GM12878 (cell line): ENCODE results near the gene IGFLR1. TPM values are rescaled to one million over a fixed set of nuclear protein-coding genes. Genes with fewer than 3 reads are reported as not detected.
A peak's percentile ranks its signal among the peaks of the same experiment; 100 is the strongest.

Source experiments
- ATAC-seq: fragments of 200-7000 bp; cut with Tn5 transposase; 3 replicates; pipeline ENCODE4 v1.9.1; 2020; ENCODE audit warnings: mild to moderate bottlenecking, moderate library complexity
- BruUV-seq: library from RNA; stranded (reverse); fragments of 400-500 nt; replicated peaks from 2 replicates; lab custom pipeline; 2021; lab: Mats Ljungman, UMichigan
- CTCF ChIA-PET: fragments of 300-600 bp; sonication (Branson Sonifier 250); formaldehyde crosslinking; extraction: SDS; loops from one replicate; lab custom pipeline; 2021; ENCODE audit warnings: inconsistent platforms; lab: Yijun Ruan, JAX
- POLR2A ChIA-PET: fragments of 350-600 bp; formaldehyde crosslinking; extraction: SDS; loops from one replicate; lab custom pipeline; 2021; ENCODE audit warnings: inconsistent platforms; lab: Charles Lee
- RAD21 ChIA-PET: fragments of 300-600 bp; sonication (Branson Sonifier 250); formaldehyde crosslinking; loops from one replicate; lab custom pipeline; 2023; ENCODE audit warnings: antibody characterized with exemption; ENCODE audit not compliant: unreplicated experiment; lab: Charles Lee
- SMC1A ChIA-PET: fragments of 300-600 bp; sonication (Branson Sonifier 250); formaldehyde crosslinking; loops from one replicate; lab custom pipeline; 2023; ENCODE audit not compliant: unreplicated experiment, uncharacterized antibody; lab: Charles Lee
- DNase-seq: peaks from one replicate; pipeline ENCODE4 v3.0.0-alpha.2; 2011; ENCODE audit warnings: low read depth, low spot score
- FAIRE-seq: peaks from 3 replicates; lab custom pipeline; 2011; peaks lifted over from hg19 to GRCh38; lab: Jason Lieb, UNC
- H2AFZ ChIP-seq: 2 replicates; pipeline ENCODE4 v1.6.0; 2011; ENCODE audit warnings: low read depth, low read length, control low read depth; ENCODE audit not compliant: control insufficient read depth
- H3K27ac ChIP-seq: 2 replicates; pipeline ENCODE4 v1.5.1; 2011; ENCODE audit warnings: control low read depth; ENCODE audit not compliant: control insufficient read depth, insufficient read depth
- H3K27me3 ChIP-seq, 2 experiments: replicated peaks in 1 of 2; 2 replicates each; pipeline versions ENCODE4 v1.6.0 to v1.6.1; 2011; ENCODE audit warnings: low read length in 1 of 2; ENCODE audit not compliant: control insufficient read depth in 2 of 2, insufficient read depth in 2 of 2
- H3K36me3 ChIP-seq, 2 experiments: 2 replicates each; pipeline ENCODE4 v1.5.1; 2011; ENCODE audit warnings: low read length in 1 of 2; ENCODE audit not compliant: control insufficient read depth in 2 of 2, insufficient read depth in 2 of 2
- H3K4me1 ChIP-seq: 2 replicates; pipeline ENCODE4 v1.6.1; 2011; ENCODE audit warnings: mild to moderate bottlenecking, low read length, moderate library complexity, mixed read lengths; ENCODE audit not compliant: control insufficient read depth, insufficient read depth
- H3K4me2 ChIP-seq: 2 replicates; pipeline ENCODE4 v1.6.0; 2011; ENCODE audit warnings: control low read depth; ENCODE audit not compliant: control insufficient read depth, insufficient read depth
- H3K4me3 ChIP-seq: fragments of 200-600 bp; sonication (generic); 2 replicates; pipeline ENCODE4 v1.5.1; 2016
- H3K79me2 ChIP-seq: 2 replicates; pipeline ENCODE4 v1.6.0; 2011; ENCODE audit warnings: low read length; ENCODE audit not compliant: control insufficient read depth, insufficient read depth
- H3K9ac ChIP-seq: 2 replicates; pipeline ENCODE4 v1.8.0; 2011; ENCODE audit warnings: low read length, control low read depth, mixed read lengths; ENCODE audit not compliant: control insufficient read depth, insufficient read depth
- H3K9me3 ChIP-seq: replicated peaks from 3 replicates; pipeline ENCODE4 v1.5.1; 2011; ENCODE audit warnings: mild to moderate bottlenecking, low read length; ENCODE audit not compliant: control insufficient read depth, insufficient read depth
- H4K20me1 ChIP-seq: 2 replicates; pipeline ENCODE4 v1.6.0; 2011; ENCODE audit not compliant: control insufficient read depth, insufficient read depth
- NBN ChIP-seq: fragments of 450-650 bp; IDR thresholded peaks from 2 replicates; pipeline ENCODE4 v1.6.1; 2016
- POLR2AphosphoS5 ChIP-seq: IDR thresholded peaks from 2 replicates; pipeline ENCODE4 v1.6.1; 2011; ENCODE audit warnings: mild to moderate bottlenecking, low read length, inconsistent platforms
- RAD21 ChIP-seq: IDR thresholded peaks from 2 replicates; pipeline ENCODE4 v1.6.1; 2011; ENCODE audit warnings: mild to moderate bottlenecking, low read depth, low read length, moderate library complexity; ENCODE audit not compliant: insufficient read depth
- SMARCA5 ChIP-seq: fragments of 450-650 bp; IDR thresholded peaks from 2 replicates; pipeline ENCODE4 v1.6.1; 2017; ENCODE audit warnings: mild to moderate bottlenecking
- WGBS: methylation state at CpG from one replicate; pipeline ENCODE4 v1.1.6; 2016; ENCODE audit warnings: low lambda C conversion rate; ENCODE audit not compliant: insufficient replicate concordance, insufficient coverage; ENCODE audit errors: missing lambda C conversion rate; 5-methylcytosine and 5-hydroxymethylcytosine counted together
- in situ Hi-C: fragments of 300-500 bp; cut with MboI; formaldehyde crosslinking; loops from 9 replicates; pipeline ENCODE4 v1.14.3; 2018; ENCODE audit warnings: mixed read lengths
- intact Hi-C: fragments of 100-400 bp; cut with micrococcal nuclease; formaldehyde crosslinking; loops from one replicate; pipeline ENCODE4 v1.14.2; 2022; ENCODE audit not compliant: unreplicated experiment
- polyA plus RNA-seq, 11 experiments: library from polyadenylated mRNA; depleted of rRNA in 4 of 11; unstranded in 6 of 11; stranded (reverse) in 5 of 11; fragments of >200 nt; fragmentation: Nextera tagmentation in 4 of 11; fragmentation: Illumina TruSeq in 1 of 11; extraction: Ambion mirVana in 4 of 11; extraction: Trizol in 1 of 11; gene quantifications; 1 replicate in 1 of 11; 2 replicates in 10 of 11; pipeline versions ENCODE4 v1.2.1 to v1.2.3, GENCODE V29; 2011 to 2016; ENCODE audit warnings: inconsistent platforms in 2 of 11, missing spikeins in 2 of 11, low read depth in 1 of 11
- total RNA-seq, 4 experiments: library from RNA; depleted of rRNA in 3 of 4; stranded (reverse); fragments of >200 nt in 3 of 4; fragmentation: Illumina TruSeq in 1 of 4; extraction: Trizol in 1 of 4; gene quantifications; 2 replicates each; pipeline versions ENCODE4 v1.2.1 to v1.2.3, GENCODE V29; 2013 to 2021

Gene IGFLR1
- total and polyA plus RNA-seq, 10 of the 15 experiments (the other 5 are each of a cell fraction or from before 2014, with no cell fraction given) = 2.5 to 39.9 (median 24.8) TPM

DNA sequence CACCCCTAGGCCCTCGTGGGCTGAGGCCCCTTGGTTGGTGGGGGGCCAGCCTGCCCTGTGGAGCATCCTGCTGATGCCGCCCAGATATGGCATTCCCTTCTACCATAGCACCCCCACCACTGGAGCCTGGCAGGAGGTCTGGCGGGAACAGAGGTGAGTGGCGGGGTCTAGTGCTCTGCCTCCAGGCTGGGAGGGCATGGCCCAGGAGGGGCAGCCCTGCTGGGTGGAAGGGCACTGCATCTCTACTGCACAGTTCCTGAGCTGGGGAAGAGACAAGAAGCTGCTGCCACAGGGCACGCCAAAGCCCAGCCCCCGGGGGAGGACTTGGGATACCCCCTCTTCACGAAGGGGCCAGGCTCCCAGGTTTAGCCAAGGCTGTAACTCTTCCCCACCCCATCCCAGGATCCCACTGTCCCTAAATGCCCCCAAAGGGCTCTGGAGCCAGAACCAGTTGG lies 26.9 kb downstream of the IGFLR1 start:
- no peaks in the 10 kb centered on the region for H3K27me3 ChIP-seq
- ATAC-seq = no peak
- H3K4me2 ChIP-seq = peak overlapping the region; percentile 99
- ChIA-PET RAD21 (interaction anchor here (1.1 to 6.3 kb wide), 3 partner anchors 16 to 27 kb away, joined by 4 to 430 read pairs (median 13); partner anchors contain the start of genes IGFLR1 and ZBTB32), CTCF (interaction anchor here (2.7 to 7.3 kb wide), 4 partner anchors 14 to 167 kb away, joined by 10 to 271 read pairs (median 46); partner anchors contain the start of genes PSENEN and U2AF1L4), POLR2A (interaction anchor here (2.2 to 12.1 kb wide), 3 partner anchors 16 to 216 kb away, joined by 11 to 516 read pairs (median 91); partner anchors contain the start of genes IGFLR1, PSENEN, U2AF1L4 and ZBTB32), SMC1A (interaction anchor here (1.1 to 6.3 kb wide), 2 partner anchors 17 to 30 kb away, joined by 3 to 375 read pairs; partner anchors contain the start of genes PSENEN and ZBTB32)
- DNase-seq = no peak
- peak overlapping the region; percentile 82 for H3K4me3 ChIP-seq
- H3K4me1 ChIP-seq = peaks cover 48% of the 10 kb centered on the region
- H3K9me3 ChIP-seq = no peaks in the 10 kb centered on the region
- H3K9ac ChIP-seq = peak overlapping the region; percentile 77
- peaks cover 68% of the 10 kb centered on the region for H3K79me2 ChIP-seq
- in situ Hi-C loops (no loop called here), intact Hi-C loops (no loop called here)
- no peak overlapping the region for H2AFZ ChIP-seq
- no peaks in the 10 kb centered on the region; a peak in 1 of 4 replicates for H3K36me3 ChIP-seq
- H3K27ac ChIP-seq = peak overlapping the region; percentile 95
- TF ChIP-seq NBN = no peak
- no peak; the same call in 1 of the 2 replicates for TF ChIP-seq SMARCA5
- TF ChIP-seq POLR2AphosphoS5 = peak; percentile 63; the same call in 1 of the 2 replicates
- no peak for TF ChIP-seq RAD21
- BruUV-seq = no TSS peak
- FAIRE-seq = no peak
- WGBS = 20% methylated on average over 7 of the region's 7 CpGs
- no peaks in the 10 kb centered on the region for H4K20me1 ChIP-seq
